HepG2 (cell line): ENCODE measurements around the gene PFKFB4. TPM values are rescaled to one million over a fixed set of nuclear protein-coding genes. Genes with fewer than 3 reads are reported as not detected.

Experiments used
- ARID2 ChIP-seq: sonication (generic); formaldehyde crosslinking; IDR thresholded peaks from 2 replicates; pipeline ENCODE4 v1.8.1; 2022; ENCODE audit warnings: mild to moderate bottlenecking, missing genetic modification reagents, borderline replicate concordance
- E2F1 ChIP-seq: sonication (generic); formaldehyde crosslinking; IDR thresholded peaks from 2 replicates; pipeline ENCODE4 v1.5.0; 2020; ENCODE audit warnings: missing genetic modification reagents
- HIC2 ChIP-seq: sonication (generic); formaldehyde crosslinking; IDR thresholded peaks from 2 replicates; pipeline ENCODE4 v1.9.0; 2022; ENCODE audit warnings: low read depth, missing genetic modification reagents
- HNRNPL ChIP-seq: fragments of 200-400 bp; formaldehyde crosslinking; IDR thresholded peaks from 2 replicates; pipeline ENCODE4 v1.6.1; 2017; ENCODE audit warnings: mild to moderate bottlenecking, low read depth, low read length
- HOMEZ ChIP-seq: IDR thresholded peaks from 2 replicates; pipeline ENCODE4 v1.6.1; 2016; ENCODE audit warnings: low read depth
- JUND ChIP-seq: sonication (generic); formaldehyde crosslinking; IDR thresholded peaks from 2 replicates; pipeline ENCODE4 v1.8.0; 2022; ENCODE audit warnings: mild to moderate bottlenecking, missing genetic modification reagents
- MTA3 ChIP-seq: sonication (generic); formaldehyde crosslinking; IDR thresholded peaks from 2 replicates; pipeline ENCODE4 v1.4.0; 2020; ENCODE audit warnings: missing genetic modification reagents
- MYC ChIP-seq: sonication (generic); formaldehyde crosslinking; IDR thresholded peaks from 2 replicates; pipeline ENCODE4 v1.9.0; 2021; ENCODE audit warnings: missing genetic modification reagents, borderline replicate concordance
- NONO ChIP-seq, 2 experiments: fragments of 450-650 bp in 1 of 2; sonication (generic) in 1 of 2; formaldehyde crosslinking in 1 of 2; IDR thresholded peaks in 1 of 2; conservative IDR thresholded peaks in 1 of 2; 2 replicates each; pipeline versions ENCODE4 v1.6.1 to v1.8.0; 2017 to 2022; ENCODE audit warnings: mild to moderate bottlenecking in 1 of 2, missing genetic modification reagents in 1 of 2, moderate library complexity in 1 of 2
- NR2F2 ChIP-seq: IDR thresholded peaks from 2 replicates; pipeline ENCODE4 v1.6.1; 2012; ENCODE audit warnings: low read depth, inconsistent platforms, borderline replicate concordance
- RAD51 ChIP-seq: fragments of 450-650 bp; IDR thresholded peaks from 2 replicates; pipeline ENCODE4 v1.6.1; 2016; ENCODE audit warnings: borderline replicate concordance
- RARA ChIP-seq: IDR thresholded peaks from 2 replicates; pipeline ENCODE4 v1.6.1; 2016; ENCODE audit warnings: missing genetic modification reagents, missing compliant biosample characterization
- STAT6 ChIP-seq: sonication (generic); formaldehyde crosslinking; IDR thresholded peaks from 2 replicates; pipeline ENCODE4 v1.4.0; 2020; ENCODE audit warnings: missing genetic modification reagents, mild to moderate bottlenecking, borderline replicate concordance
- XRCC5 ChIP-seq: fragments of 200-400 bp; formaldehyde crosslinking; optimal IDR thresholded peaks from 2 replicates; pipeline ENCODE3; 2017; ENCODE audit warnings: mild to moderate bottlenecking, low read length
- ZFP1 ChIP-seq: IDR thresholded peaks from 2 replicates; pipeline ENCODE4 v1.6.1; 2016
- ZNF432 ChIP-seq: sonication (generic); formaldehyde crosslinking; IDR thresholded peaks from 2 replicates; pipeline ENCODE4 v1.5.0; 2020; ENCODE audit warnings: missing genetic modification reagents, mild to moderate bottlenecking, borderline replicate concordance
- ZNF589 ChIP-seq: sonication (generic); formaldehyde crosslinking; conservative IDR thresholded peaks from 2 replicates; pipeline ENCODE4 v1.8.0; 2022; ENCODE audit warnings: mild to moderate bottlenecking, moderate library complexity, missing genetic modification reagents
- ZNF687 ChIP-seq: sonication (generic); formaldehyde crosslinking; IDR thresholded peaks from 2 replicates; pipeline ENCODE4 v1.5.1; 2020; ENCODE audit warnings: mild to moderate bottlenecking, missing genetic modification reagents, moderate library complexity
- ZNF790 ChIP-seq: sonication (generic); formaldehyde crosslinking; IDR thresholded peaks from 2 replicates; pipeline ENCODE4 v1.8.0; 2022; ENCODE audit warnings: missing genetic modification reagents, mild to moderate bottlenecking, borderline replicate concordance
- polyA plus RNA-seq, 8 experiments: library from polyadenylated mRNA; depleted of rRNA in 3 of 8; stranded (reverse) in 7 of 8; unstranded in 1 of 8; fragments of >200 nt; fragmentation: Illumina TruSeq in 4 of 8; extraction: Trizol in 4 of 8; gene quantifications; 2 replicates each; pipeline versions ENCODE4 v1.2.1 to v1.2.3, GENCODE V29; 2011 to 2016; ENCODE audit warnings: low read depth in 4 of 8, missing spikeins in 1 of 8, mixed read lengths in 1 of 8; ENCODE audit not compliant: insufficient read depth in 1 of 8
- total RNA-seq, 5 experiments: library from RNA; depleted of rRNA; stranded (reverse); fragments of >200 nt; fragmentation: Illumina TruSeq; extraction: Trizol; gene quantifications; 2 replicates each; pipeline ENCODE4 v1.2.3, GENCODE V29; 2016; ENCODE audit warnings: low read depth in 1 of 5

Gene PFKFB4
- total and polyA plus RNA-seq, 2 of the 13 experiments (the other 11 are each of a cell fraction or from before 2014, with no cell fraction given), result 7.1 to 103 TPM

GRCh38 chr3:48564022-48564421 is 7.4 kb upstream of the PFKFB4 start (continued):
- TF ChIP-seq HOMEZ (no peak), ZFP1 (CRISPR knock-in tag) (no peak), ZNF432 (CRISPR knock-in tag) (no peak), ZNF687 (CRISPR knock-in tag) (peak; percentile 74), HIC2 (CRISPR knock-in tag) (peak; percentile 77), E2F1 (CRISPR knock-in tag) (no peak), MTA3 (CRISPR knock-in tag) (no peak), NR2F2 (no peak), JUND (CRISPR knock-in tag) (peak; percentile 72), MYC (no peak), ZNF790 (CRISPR knock-in tag) (no peak), ARID2 (CRISPR knock-in tag) (no peak), ZNF589 (no peak), XRCC5 (peak; percentile 56), RAD51 (no peak), STAT6 (CRISPR knock-in tag) (no peak), RARA (CRISPR knock-in tag) (peak; percentile 41), NONO (IDR thresholded peaks at IDR 0.05) (no peak), NONO (CRISPR knock-in tag; conservative IDR thresholded peaks at IDR 0.05) (no peak), HNRNPL (peak; percentile 96)
